Effector memory CD8-positive, alpha-beta T cell (primary cell): ENCODE data around the gene TRAPPC4.
A peak's percentile ranks its signal among the peaks of the same experiment; 100 is the strongest.
"Not testable (repeated sequence)": the region's sequence is repeated elsewhere in the genome, so short reads cannot be mapped to it uniquely, and the experiment has no call there.

Source experiments
- ATAC-seq: fragments of 150-1000 bp; cut with Tn5 transposase; replicated peaks from 2 replicates; pipeline ENCODE4 v1.10.0; 2021; ENCODE audit warnings: mild to moderate bottlenecking, moderate library complexity
- DNase-seq, 3 experiments: peaks; one replicate each; pipeline ENCODE4 v3.0.0; 2021
- H3K27ac Mint-ChIP-seq, 2 donors: one replicate each; pipeline ENCODE4 v1.8.0; 2022; ENCODE audit warnings: mild to moderate bottlenecking in 2 of 2, mixed read lengths in 2 of 2, moderate library complexity in 2 of 2
- H3K27me3 Mint-ChIP-seq, 2 donors: one replicate each; pipeline ENCODE4 v1.8.0; 2022; ENCODE audit warnings: mixed read lengths in 2 of 2
- H3K36me3 Mint-ChIP-seq: one replicate; pipeline ENCODE4 v1.8.0; 2022; ENCODE audit warnings: mild to moderate bottlenecking, moderate library complexity, mixed read lengths; ENCODE audit not compliant: insufficient read depth
- H3K4me1 Mint-ChIP-seq, 2 donors: one replicate each; pipeline ENCODE4 v1.8.0; 2022; ENCODE audit warnings: low read depth in 2 of 2, mixed read lengths in 2 of 2
- H3K4me3 Mint-ChIP-seq, 2 donors: one replicate each; pipeline ENCODE4 v1.8.0; 2022; ENCODE audit warnings: mild to moderate bottlenecking in 2 of 2, mixed read lengths in 2 of 2, moderate library complexity in 2 of 2
- H3K9me3 Mint-ChIP-seq, 2 donors: one replicate each; pipeline ENCODE4 v1.8.0; 2022; ENCODE audit warnings: mixed read lengths in 2 of 2

The TRAPPC4 gene

GRCh38 chr11:119030329-119031047 is 11.9 kb downstream of the TRAPPC4 start, which contains the start of gene SLC37A4:
Gene SLC37A4 (minus strand): TSS chr11:119030877.
- H3K4me3 Mint-ChIP-seq, result peak within 1 kb of the TSS; percentile 85
- DNase-seq (peak; percentile 99 to 100 (median 99)), ATAC-seq (peak; percentile 86)
- H3K27ac Mint-ChIP-seq, result peak within 1 kb of the TSS; percentile 76 to 81
- peaks cover 15 to 16% of the 10 kb centered on the region in 2 donors for H3K4me1 Mint-ChIP-seq
- H3K27me3 Mint-ChIP-seq, result no peaks in the 10 kb centered on the region
- H3K36me3 Mint-ChIP-seq, result peaks cover 5% of the 10 kb centered on the region
- no peaks in the 10 kb centered on the region for H3K9me3 Mint-ChIP-seq

GRCh38 chr11:119031912-119032280 is 13.3 kb downstream of the TRAPPC4 start:
- Mint-ChIP-seq H3K4me1 (peaks cover 14 to 16% of the 10 kb centered on the region in 2 donors), H3K4me3 (peak overlapping the region in 1 of 2 donors; percentile 28), H3K27ac (peak overlapping the region in 1 of 2 donors; percentile 19), H3K36me3 (peaks cover 5% of the 10 kb centered on the region), H3K9me3 (no peaks in the 10 kb centered on the region), H3K27me3 (no peaks in the 10 kb centered on the region)
- DNase-seq, result no peak
- ATAC-seq, result no peak

- H3K36me3 Mint-ChIP-seq, H3K4me3 Mint-ChIP-seq, DNase-seq, ATAC-seq, H3K27me3 Mint-ChIP-seq, H3K27ac Mint-ChIP-seq, H3K9me3 Mint-ChIP-seq: not testable (repeated sequence)
- H3K4me1 Mint-ChIP-seq, result peaks cover 13 to 14% of the 10 kb centered on the region in 2 donors
These were observed 14.9 kb downstream of the TRAPPC4 start for GRCh38 chr11:119033421-119033820.

- no peak overlapping the region for H3K4me3 Mint-ChIP-seq
- H3K4me1 Mint-ChIP-seq, result peaks cover 2% of the 10 kb centered on the region in 2 donors
- peaks cover 5% of the 10 kb centered on the region for H3K36me3 Mint-ChIP-seq
- no peaks in the 10 kb centered on the region for H3K27me3 Mint-ChIP-seq
- no peak for DNase-seq
- H3K9me3 Mint-ChIP-seq, result no peaks in the 10 kb centered on the region
- no peak for ATAC-seq
- H3K27ac Mint-ChIP-seq, result no peak overlapping the region
These were observed 16.2 kb downstream of the TRAPPC4 start for GRCh38 chr11:119034813-119035212.

- DNase-seq, result no peak
- ATAC-seq, result no peak
- H3K27ac Mint-ChIP-seq, result peak overlapping the region in 1 of 2 donors; percentile 6
- H3K27me3 Mint-ChIP-seq, result no peaks in the 10 kb centered on the region
- no peak overlapping the region for H3K4me3 Mint-ChIP-seq
- H3K4me1 Mint-ChIP-seq, result no peaks in the 10 kb centered on the region
- H3K36me3 Mint-ChIP-seq, result no peaks in the 10 kb centered on the region
- H3K9me3 Mint-ChIP-seq, result no peaks in the 10 kb centered on the region
These were observed 20.3 kb downstream of the TRAPPC4 start for GRCh38 chr11:119038884-119039283.

GRCh38 chr11:119039471-119039870 is 20.9 kb downstream of the TRAPPC4 start:
- H3K9me3 Mint-ChIP-seq, H3K27me3 Mint-ChIP-seq, H3K4me1 Mint-ChIP-seq, H3K36me3 Mint-ChIP-seq, ATAC-seq, H3K4me3 Mint-ChIP-seq, H3K27ac Mint-ChIP-seq, DNase-seq: not testable (repeated sequence)

GRCh38 chr11:119041821-119042514 is 23.4 kb downstream of the TRAPPC4 start:
- Mint-ChIP-seq H3K9me3 (no peaks in the 10 kb centered on the region), H3K4me1 (no peaks in the 10 kb centered on the region), H3K27ac (no peak overlapping the region), H3K27me3 (no peaks in the 10 kb centered on the region), H3K4me3 (no peak overlapping the region), H3K36me3 (peaks cover 27% of the 10 kb centered on the region)
- ATAC-seq, result no peak
- DNase-seq, result no peak

- no peak for DNase-seq
- no peaks in the 10 kb centered on the region for H3K9me3 Mint-ChIP-seq
- H3K27me3 Mint-ChIP-seq, result no peaks in the 10 kb centered on the region
- no peak overlapping the region for H3K27ac Mint-ChIP-seq
- no peak for ATAC-seq
- H3K4me3 Mint-ChIP-seq, result no peak overlapping the region
- no peaks in the 10 kb centered on the region for H3K4me1 Mint-ChIP-seq
- H3K36me3 Mint-ChIP-seq, result peaks cover 34% of the 10 kb centered on the region
These were observed 24.4 kb downstream of the TRAPPC4 start for GRCh38 chr11:119042927-119043326.

- Mint-ChIP-seq H3K4me3 (no peak overlapping the region), H3K27me3 (no peaks in the 10 kb centered on the region), H3K36me3 (peaks cover 48% of the 10 kb centered on the region), H3K27ac (peak overlapping the region in 1 of 2 donors; percentile 23), H3K9me3 (no peaks in the 10 kb centered on the region), H3K4me1 (peaks cover 0 to 6% of the 10 kb centered on the region in 2 donors)
- DNase-seq, result no peak
- peak; percentile 21 for ATAC-seq
These were observed 26.1 kb downstream of the TRAPPC4 start for GRCh38 chr11:119044708-119045107.

GRCh38 chr11:119046489-119046888 is 27.9 kb downstream of the TRAPPC4 start:
- ATAC-seq, result no peak
- no peaks in the 10 kb centered on the region for H3K27me3 Mint-ChIP-seq
- no peaks in the 10 kb centered on the region for H3K9me3 Mint-ChIP-seq
- peaks cover 0 to 6% of the 10 kb centered on the region in 2 donors for H3K4me1 Mint-ChIP-seq
- H3K27ac Mint-ChIP-seq, result peak overlapping the region in 1 of 2 donors; percentile 78
- H3K36me3 Mint-ChIP-seq, result peaks cover 66% of the 10 kb centered on the region
- H3K4me3 Mint-ChIP-seq, result no peak overlapping the region
- no peak for DNase-seq

GRCh38 chr11:119047205-119047604 is 28.6 kb downstream of the TRAPPC4 start:
- DNase-seq (no peak), ATAC-seq (no peak)
- Mint-ChIP-seq H3K27ac (peak overlapping the region in 1 of 2 donors; percentile 78), H3K4me1 (peaks cover 0 to 9% of the 10 kb centered on the region in 2 donors), H3K4me3 (no peak overlapping the region), H3K9me3 (no peaks in the 10 kb centered on the region), H3K27me3 (no peaks in the 10 kb centered on the region), H3K36me3 (peaks cover 71% of the 10 kb centered on the region)

GRCh38 chr11:119048644-119049043 is 30.1 kb downstream of the TRAPPC4 start:
- peaks cover 85% of the 10 kb centered on the region for H3K36me3 Mint-ChIP-seq
- H3K4me1 Mint-ChIP-seq, result peaks cover 3 to 15% of the 10 kb centered on the region in 2 donors
- H3K27me3 Mint-ChIP-seq, result no peaks in the 10 kb centered on the region
- H3K27ac Mint-ChIP-seq, result peak overlapping the region; percentile 7 to 62
- DNase-seq (no peak), ATAC-seq (no peak)
- no peaks in the 10 kb centered on the region for H3K9me3 Mint-ChIP-seq
- H3K4me3 Mint-ChIP-seq, result no peak overlapping the region

GRCh38 chr11:119049081-119049480 is 30.5 kb downstream of the TRAPPC4 start:
- Mint-ChIP-seq H3K36me3 (peaks cover 90% of the 10 kb centered on the region), H3K9me3 (no peaks in the 10 kb centered on the region), H3K27me3 (no peaks in the 10 kb centered on the region), H3K4me1 (peaks cover 3 to 15% of the 10 kb centered on the region in 2 donors), H3K4me3 (no peak overlapping the region), H3K27ac (peak overlapping the region; percentile 7 to 62)
- no peak for ATAC-seq
- no peak for DNase-seq
